ENCODE results near the gene C10orf95. TPM values are rescaled to one million over a fixed set of nuclear protein-coding genes. Genes with fewer than 3 reads are reported as not detected.
A peak's percentile ranks its signal among the peaks of the same experiment; 100 is the strongest.

Gene C10orf95
- total and polyA plus RNA-seq, 10 of the 15 experiments (the other 5 are each of a cell fraction or from before 2014, with no cell fraction given) = 0.06 to 1.1 (median 0.31) TPM

- TF ChIP-seq IRF3 (IDR thresholded peaks at IDR 0.05) (no peak), E4F1 (IDR thresholded peaks at IDR 0.05; ENCODE audit: borderline replicate concordance, partially characterized antibody) (no peak), SMAD1 (IDR thresholded peaks at IDR 0.05; ENCODE audit: low read depth, partially characterized antibody) (no peak)
- TF ChIP-seq, protein P1, sequence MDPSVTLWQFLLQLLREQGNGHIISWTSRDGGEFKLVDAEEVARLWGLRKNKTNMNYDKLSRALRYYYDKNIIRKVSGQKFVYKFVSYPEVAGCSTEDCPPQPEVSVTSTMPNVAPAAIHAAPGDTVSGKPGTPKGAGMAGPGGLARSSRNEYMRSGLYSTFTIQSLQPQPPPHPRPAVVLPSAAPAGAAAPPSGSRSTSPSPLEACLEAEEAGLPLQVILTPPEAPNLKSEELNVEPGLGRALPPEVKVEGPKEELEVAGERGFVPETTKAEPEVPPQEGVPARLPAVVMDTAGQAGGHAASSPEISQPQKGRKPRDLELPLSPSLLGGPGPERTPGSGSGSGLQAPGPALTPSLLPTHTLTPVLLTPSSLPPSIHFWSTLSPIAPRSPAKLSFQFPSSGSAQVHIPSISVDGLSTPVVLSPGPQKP (IDR thresholded peaks at IDR 0.05; ENCODE audit: low read depth, low read length) = no peak
These were observed 10.1 kb upstream of the C10orf95 start (continued) for GRCh38 chr10:102461187-102462054.

- DNase-seq (ENCODE audit: low read depth, low spot score) = no peak
- TF ChIP-seq, protein P2, sequence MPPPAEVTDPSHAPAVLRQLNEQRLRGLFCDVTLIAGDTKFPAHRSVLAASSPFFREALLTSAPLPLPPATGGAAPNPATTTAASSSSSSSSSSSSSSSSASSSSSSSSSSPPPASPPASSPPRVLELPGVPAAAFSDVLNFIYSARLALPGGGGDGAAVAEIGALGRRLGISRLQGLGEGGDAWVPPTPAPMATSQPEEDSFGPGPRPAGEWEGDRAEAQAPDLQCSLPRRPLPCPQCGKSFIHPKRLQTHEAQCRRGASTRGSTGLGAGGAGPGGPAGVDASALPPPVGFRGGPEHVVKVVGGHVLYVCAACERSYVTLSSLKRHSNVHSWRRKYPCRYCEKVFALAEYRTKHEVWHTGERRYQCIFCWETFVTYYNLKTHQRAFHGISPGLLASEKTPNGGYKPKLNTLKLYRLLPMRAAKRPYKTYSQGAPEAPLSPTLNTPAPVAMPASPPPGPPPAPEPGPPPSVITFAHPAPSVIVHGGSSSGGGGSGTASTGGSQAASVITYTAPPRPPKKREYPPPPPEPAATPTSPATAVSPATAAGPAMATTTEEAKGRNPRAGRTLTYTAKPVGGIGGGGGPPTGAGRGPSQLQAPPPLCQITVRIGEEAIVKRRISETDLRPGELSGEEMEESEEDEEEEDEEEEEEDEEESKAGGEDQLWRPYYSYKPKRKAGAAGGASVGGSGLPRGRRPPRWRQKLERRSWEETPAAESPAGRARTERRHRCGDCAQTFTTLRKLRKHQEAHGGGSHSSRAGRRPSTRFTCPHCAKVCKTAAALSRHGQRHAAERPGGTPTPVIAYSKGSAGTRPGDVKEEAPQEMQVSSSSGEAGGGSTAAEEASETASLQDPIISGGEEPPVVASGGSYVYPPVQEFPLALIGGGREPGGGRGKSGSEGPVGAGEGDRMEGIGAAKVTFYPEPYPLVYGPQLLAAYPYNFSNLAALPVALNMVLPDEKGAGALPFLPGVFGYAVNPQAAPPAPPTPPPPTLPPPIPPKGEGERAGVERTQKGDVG (CRISPR knock-in tag; IDR thresholded peaks at IDR 0.05) = no peak
- no peak for TF ChIP-seq ZNF274 (IDR thresholded peaks at IDR 0.05; ENCODE audit: insufficient read depth, insufficient read length)
- no peak for TF ChIP-seq ZZZ3 (IDR thresholded peaks at IDR 0.05; ENCODE audit: control insufficient read depth, insufficient read length, low read depth)
- peak; percentile 61; the same call in 1 of the 2 replicates for TF ChIP-seq NBN (IDR thresholded peaks at IDR 0.05)
- no peak for TF ChIP-seq RFX5 (IDR thresholded peaks at IDR 0.05; ENCODE audit: low read depth, low read length)
- intact Hi-C loops (cut with micrococcal nuclease; ENCODE audit: unreplicated experiment) = loop anchor here (1.0 to 5.0 kb wide), 2 partner anchors 29 to 69 kb away; partner anchors contain the start of gene CUEDC2
- no peaks in the 10 kb centered on the region for H3K27me3 ChIP-seq (replicated peaks in 1 of 2; ENCODE audit: control insufficient read depth in 2 of 2, insufficient read depth in 2 of 2, low read length in 1 of 2)
- peak; percentile 49 for FAIRE-seq
- WGBS (ENCODE audit: insufficient coverage, insufficient replicate concordance, low lambda C conversion rate, missing lambda C conversion rate) = 2% methylated on average over 8 of the region's 8 CpGs
- BruUV-seq (replicated peaks) = no TSS peak
- peak overlapping the region; percentile 100 for H2AFZ ChIP-seq (ENCODE audit: control insufficient read depth, low read depth, low read length)
- H4K20me1 ChIP-seq (ENCODE audit: control insufficient read depth, insufficient read depth) = no peaks in the 10 kb centered on the region
- ChIA-PET POLR2A (interaction anchor here (0.8 to 4.3 kb wide), 8 partner anchors 10 to 65 kb away, joined by 3 to 69 read pairs (median 8); partner anchors contain the start of genes ACTR1A, C10orf95, CUEDC2 and FBXL15), RAD21 (ENCODE audit: unreplicated experiment) (interaction anchor here (1.4 to 3.2 kb wide), 5 partner anchors 10 to 291 kb away, joined by 3 to 19 read pairs (median 4); partner anchors contain the start of genes C10orf95 and NFKB2), SMC1A (ENCODE audit: uncharacterized antibody, unreplicated experiment) (interaction anchor here (1.1 to 3.8 kb wide), 4 partner anchors 9 to 123 kb away, joined by 3 to 23 read pairs (median 4); partner anchors contain the start of genes C10orf95 and FBXL15), CTCF (interaction anchor here (1.0 to 4.5 kb wide), 7 partner anchors 10 to 229 kb away, joined by 3 to 29 read pairs (median 9); partner anchors contain the start of genes C10orf95 and FBXL15)
- no peak overlapping the region; the same call in 1 of the 2 replicates for H3K9ac ChIP-seq (ENCODE audit: control insufficient read depth, insufficient read depth, low read length)
- no peaks in the 10 kb centered on the region for H3K9me3 ChIP-seq (replicated peaks; ENCODE audit: control insufficient read depth, insufficient read depth, low read length)
- no peaks in the 10 kb centered on the region for H3K79me2 ChIP-seq (ENCODE audit: control insufficient read depth, insufficient read depth, low read length)
- H3K4me3 ChIP-seq = no peak overlapping the region
- in situ Hi-C loops (cut with MboI) = no loop called here
- peak; percentile 43 for ATAC-seq
- no peaks in the 10 kb centered on the region for H3K36me3 ChIP-seq (ENCODE audit: control insufficient read depth in 2 of 2, insufficient read depth in 2 of 2, low read length in 1 of 2)
- H3K27ac ChIP-seq (ENCODE audit: control insufficient read depth, insufficient read depth) = no peak overlapping the region
- H3K4me1 ChIP-seq (ENCODE audit: control insufficient read depth, insufficient read depth, low read length) = peaks cover 16% of the 10 kb centered on the region
- H3K4me2 ChIP-seq (ENCODE audit: control insufficient read depth, insufficient read depth) = peak overlapping the region; percentile 98
These were observed 9.5 kb upstream of the C10orf95 start for GRCh38 chr10:102460836-102461186.
